ENCODE data around the gene SP6.

DNA sequence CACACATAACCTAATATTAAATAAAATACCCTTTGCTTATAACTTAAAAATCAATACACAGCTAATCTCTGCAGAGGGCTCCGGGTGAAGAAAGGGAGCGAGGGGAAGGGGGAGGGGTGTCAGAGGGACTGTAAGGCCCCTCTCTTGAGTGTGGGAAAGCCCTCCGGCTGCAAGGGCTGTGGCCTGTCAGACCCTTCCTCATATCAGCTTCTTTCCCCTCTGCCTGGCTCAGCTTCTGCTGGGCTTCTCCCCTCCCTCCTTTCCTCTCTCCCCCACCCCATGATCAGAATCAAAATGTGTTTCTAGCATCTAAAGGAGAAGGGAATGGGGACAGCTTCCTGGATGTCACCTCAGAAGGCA lies 5.3 kb downstream of the SP6 start:
- no peak for TF ChIP-seq POLR2AphosphoS5 (IDR thresholded peaks at IDR 0.05)
- TF ChIP-seq, protein P1, sequence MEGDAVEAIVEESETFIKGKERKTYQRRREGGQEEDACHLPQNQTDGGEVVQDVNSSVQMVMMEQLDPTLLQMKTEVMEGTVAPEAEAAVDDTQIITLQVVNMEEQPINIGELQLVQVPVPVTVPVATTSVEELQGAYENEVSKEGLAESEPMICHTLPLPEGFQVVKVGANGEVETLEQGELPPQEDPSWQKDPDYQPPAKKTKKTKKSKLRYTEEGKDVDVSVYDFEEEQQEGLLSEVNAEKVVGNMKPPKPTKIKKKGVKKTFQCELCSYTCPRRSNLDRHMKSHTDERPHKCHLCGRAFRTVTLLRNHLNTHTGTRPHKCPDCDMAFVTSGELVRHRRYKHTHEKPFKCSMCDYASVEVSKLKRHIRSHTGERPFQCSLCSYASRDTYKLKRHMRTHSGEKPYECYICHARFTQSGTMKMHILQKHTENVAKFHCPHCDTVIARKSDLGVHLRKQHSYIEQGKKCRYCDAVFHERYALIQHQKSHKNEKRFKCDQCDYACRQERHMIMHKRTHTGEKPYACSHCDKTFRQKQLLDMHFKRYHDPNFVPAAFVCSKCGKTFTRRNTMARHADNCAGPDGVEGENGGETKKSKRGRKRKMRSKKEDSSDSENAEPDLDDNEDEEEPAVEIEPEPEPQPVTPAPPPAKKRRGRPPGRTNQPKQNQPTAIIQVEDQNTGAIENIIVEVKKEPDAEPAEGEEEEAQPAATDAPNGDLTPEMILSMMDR (IDR thresholded peaks at IDR 0.05), result no peak

All from gastroesophageal sphincter (tissue), 3 donors.